ENCODE data around the gene TMC4.
A peak's percentile ranks its signal among the peaks of the same experiment; 100 is the strongest.
"Not testable (repeated sequence)": the region's sequence is repeated elsewhere in the genome, so short reads cannot be mapped to it uniquely, and the experiment has no call there.

The TMC4 gene

GRCh38 chr19:54172471-54173358, at the start of gene TMC4:
Gene TMC4, minus strand, starts transcription at chr19:54173160. Its CDS starts 43 bp downstream, at chr19:54173117.
- peak; percentile 78 for DNase-seq

GRCh38 chr19:54221947-54222346, 49.0 kb upstream of the TMC4 start:
- DNase-seq = not testable (repeated sequence)

- not testable (repeated sequence) for DNase-seq
Measured at GRCh38 chr19:54219702-54220101, 46.7 kb upstream of the TMC4 start.

- DNase-seq = no peak
Measured at GRCh38 chr19:54218960-54219661, 46.2 kb upstream of the TMC4 start.

GRCh38 chr19:54218259-54218658, 45.3 kb upstream of the TMC4 start:
- no peak for DNase-seq

GRCh38 chr19:54217517-54218247, 44.7 kb upstream of the TMC4 start:
- not testable (repeated sequence) for DNase-seq

GRCh38 chr19:54216869-54217268, 43.9 kb upstream of the TMC4 start:
- no peak for DNase-seq

GRCh38 chr19:54214734-54215133, 41.8 kb upstream of the TMC4 start:
- not testable (repeated sequence) for DNase-seq

GRCh38 chr19:54214217-54214616, 41.3 kb upstream of the TMC4 start:
- not testable (repeated sequence) for DNase-seq

GRCh38 chr19:54211235-54211634, 38.3 kb upstream of the TMC4 start:
- DNase-seq = no peak

- peak; percentile 76 for DNase-seq
Measured at GRCh38 chr19:54209811-54210494, 37.0 kb upstream of the TMC4 start.

GRCh38 chr19:54209058-54209810, 36.3 kb upstream of the TMC4 start:
- no peak for DNase-seq

GRCh38 chr19:54208784-54209057, 35.8 kb upstream of the TMC4 start:
- DNase-seq = no peak

- DNase-seq = no peak
Measured at GRCh38 chr19:54207983-54208783, 35.2 kb upstream of the TMC4 start.

- DNase-seq = no peak
Measured at GRCh38 chr19:54207676-54207982, 34.7 kb upstream of the TMC4 start.

GRCh38 chr19:54207193-54207592, 34.2 kb upstream of the TMC4 start:
- DNase-seq = not testable (repeated sequence)

- no peak for DNase-seq
Measured at GRCh38 chr19:54206831-54207177, 33.8 kb upstream of the TMC4 start.

- no peak for DNase-seq
Measured at GRCh38 chr19:54206030-54206830, 33.3 kb upstream of the TMC4 start.

- DNase-seq = no peak
Measured at GRCh38 chr19:54204767-54205468, 32.0 kb upstream of the TMC4 start.

- no peak for DNase-seq
Measured at GRCh38 chr19:54203151-54203611, 30.2 kb upstream of the TMC4 start.

Data from NCI-H345 (cell line).